CD4-positive, CD25-positive, alpha-beta regulatory T cell (primary cell): ENCODE measurements around the gene MMP28. TPM values are rescaled to one million over a fixed set of nuclear protein-coding genes. Genes with fewer than 3 reads are reported as not detected.

ENCODE experiments used
- ATAC-seq, 2 donors: fragments of 150-1000 bp; cut with Tn5 transposase; one replicate each; pipeline ENCODE4 v1.10.0; 2021; ENCODE audit warnings: low read depth in 2 of 2, moderate number of reproducible peaks in 2 of 2, moderate library complexity in 1 of 2
- DNase-seq, 3 donors: peaks; one replicate each; pipeline versions ENCODE4 v3.0.0 to v3.0.0-alpha.2; 2012 to 2022; ENCODE audit warnings: mixed read lengths in 1 of 3
- H3K27ac ChIP-seq: one replicate; pipeline ENCODE4 v1.7.0; 2013; ENCODE audit warnings: mild to moderate bottlenecking, low read length; ENCODE audit not compliant: insufficient read depth, poor library complexity, severe bottlenecking
- H3K27me3 ChIP-seq: one replicate; pipeline ENCODE4 v1.7.0; 2013; ENCODE audit warnings: low read length; ENCODE audit not compliant: control insufficient read depth, insufficient read depth
- H3K36me3 ChIP-seq: one replicate; pipeline ENCODE4 v1.7.0; 2013; ENCODE audit warnings: mild to moderate bottlenecking, low read length, moderate library complexity; ENCODE audit not compliant: control insufficient read depth, insufficient read depth
- H3K4me1 ChIP-seq: 2 replicates; pipeline ENCODE4 v1.7.0; 2013; ENCODE audit warnings: mild to moderate bottlenecking, low read length; ENCODE audit not compliant: insufficient read depth, control insufficient read depth, poor library complexity, severe bottlenecking
- H3K4me3 ChIP-seq: one replicate; pipeline ENCODE4 v1.7.0; 2013; ENCODE audit warnings: low read depth, mild to moderate bottlenecking, low read length, moderate library complexity
- H3K9me3 ChIP-seq, 2 experiments: 1 replicate in 1 of 2; 2 replicates in 1 of 2; pipeline ENCODE4 v1.7.0; 2013; ENCODE audit warnings: low read length in 2 of 2, mild to moderate bottlenecking in 1 of 2, moderate library complexity in 1 of 2; ENCODE audit not compliant: control insufficient read depth in 2 of 2
- H3K27ac Mint-ChIP-seq, 3 donors: one replicate each; pipeline ENCODE4 v1.8.0; 2020 to 2022; ENCODE audit warnings: mild to moderate bottlenecking in 3 of 3, mixed read lengths in 3 of 3, moderate library complexity in 2 of 3
- H3K27me3 Mint-ChIP-seq: one replicate; pipeline ENCODE4 v1.8.0; 2022; ENCODE audit warnings: mild to moderate bottlenecking, mixed read lengths
- H3K36me3 Mint-ChIP-seq: one replicate; pipeline ENCODE4 v1.8.0; 2020; ENCODE audit warnings: mixed read lengths
- H3K4me1 Mint-ChIP-seq, 4 donors: one replicate each; pipeline ENCODE4 v1.8.0; 2020 to 2022; ENCODE audit warnings: mixed read lengths in 4 of 4, mild to moderate bottlenecking in 1 of 4
- H3K4me3 Mint-ChIP-seq, 4 donors: one replicate each; pipeline ENCODE4 v1.8.0; 2020 to 2022; ENCODE audit warnings: mild to moderate bottlenecking in 4 of 4, mixed read lengths in 4 of 4, moderate library complexity in 3 of 4
- H3K9me3 Mint-ChIP-seq, 7 donors: one replicate each; pipeline ENCODE4 v1.8.0; 2020 to 2022; ENCODE audit warnings: mixed read lengths in 7 of 7, mild to moderate bottlenecking in 3 of 7, moderate library complexity in 2 of 7
- polyA plus RNA-seq, 4 donors: library from polyadenylated mRNA; unstranded; fragments of 300-500 nt; fragmentation: Illumina TruSeq; gene quantifications; one replicate each; pipeline ENCODE4 v1.2.3, GENCODE V29; 2021
- total RNA-seq: library from RNA; stranded (reverse); gene quantifications from one replicate; pipeline ENCODE4 v1.2.3, GENCODE V29; 2022

Gene MMP28
- total and polyA plus RNA-seq, 5 donors from 2014 or later: 0.80 to 4.3 (median 2.7) TPM; not detected in 2

DNA sequence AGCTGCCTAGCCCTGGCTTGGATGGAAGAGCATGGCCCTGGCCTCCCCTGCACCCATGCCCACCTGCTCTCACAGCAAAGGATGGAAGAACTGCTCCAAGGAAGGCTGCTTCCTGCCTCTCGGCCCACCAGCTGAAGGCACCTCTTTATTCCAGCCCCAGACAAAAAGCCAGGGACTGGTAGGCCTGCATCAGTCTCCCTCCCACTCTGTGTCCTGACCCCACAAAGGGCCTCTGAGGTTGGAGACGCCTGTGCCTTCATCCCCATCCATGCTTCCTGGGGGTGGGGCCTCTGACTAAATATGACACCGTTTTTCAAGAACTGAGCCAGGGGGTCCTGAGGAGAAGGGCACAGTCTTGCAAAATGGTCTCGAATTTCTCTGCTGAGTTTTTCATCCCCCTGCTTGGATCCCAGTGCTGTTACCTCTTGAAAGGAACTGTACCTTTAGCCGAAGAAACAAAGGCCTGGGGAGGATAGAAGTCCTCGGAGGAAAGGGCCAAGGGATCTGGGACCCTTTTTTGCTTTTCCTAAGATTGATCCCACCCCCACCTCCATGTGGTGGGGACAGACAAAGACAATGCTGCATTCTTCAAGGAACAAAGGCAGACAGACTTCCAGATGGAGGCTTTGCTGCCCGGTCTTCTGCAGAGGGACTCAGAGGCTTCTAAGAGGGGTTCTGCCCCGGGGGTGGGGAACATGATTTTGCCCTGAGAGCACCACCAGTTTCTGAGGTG, 29.5 kb downstream of the MMP28 start:
- peak overlapping the region in 2 of 4 donors; percentile 73 to 95 for H3K4me3 Mint-ChIP-seq
- H3K27me3 Mint-ChIP-seq: peaks cover 23% of the 10 kb centered on the region
- ATAC-seq: no peak
- H3K4me1 Mint-ChIP-seq: peaks cover 0 to 8% (median 3%) of the 10 kb centered on the region in 4 donors
- no peaks in the 10 kb centered on the region for H3K36me3 Mint-ChIP-seq
- H3K9me3 Mint-ChIP-seq: no peaks in the 10 kb centered on the region
- Histone ChIP-seq H3K36me3 (no peaks in the 10 kb centered on the region), H3K4me3 (no peak overlapping the region), H3K4me1 (peaks cover 11% of the 10 kb centered on the region), H3K27me3 (no peaks in the 10 kb centered on the region), H3K9me3 (no peaks in the 10 kb centered on the region), H3K27ac (no peak overlapping the region)
- H3K27ac Mint-ChIP-seq: no peak overlapping the region
- no peak for DNase-seq

DNA sequence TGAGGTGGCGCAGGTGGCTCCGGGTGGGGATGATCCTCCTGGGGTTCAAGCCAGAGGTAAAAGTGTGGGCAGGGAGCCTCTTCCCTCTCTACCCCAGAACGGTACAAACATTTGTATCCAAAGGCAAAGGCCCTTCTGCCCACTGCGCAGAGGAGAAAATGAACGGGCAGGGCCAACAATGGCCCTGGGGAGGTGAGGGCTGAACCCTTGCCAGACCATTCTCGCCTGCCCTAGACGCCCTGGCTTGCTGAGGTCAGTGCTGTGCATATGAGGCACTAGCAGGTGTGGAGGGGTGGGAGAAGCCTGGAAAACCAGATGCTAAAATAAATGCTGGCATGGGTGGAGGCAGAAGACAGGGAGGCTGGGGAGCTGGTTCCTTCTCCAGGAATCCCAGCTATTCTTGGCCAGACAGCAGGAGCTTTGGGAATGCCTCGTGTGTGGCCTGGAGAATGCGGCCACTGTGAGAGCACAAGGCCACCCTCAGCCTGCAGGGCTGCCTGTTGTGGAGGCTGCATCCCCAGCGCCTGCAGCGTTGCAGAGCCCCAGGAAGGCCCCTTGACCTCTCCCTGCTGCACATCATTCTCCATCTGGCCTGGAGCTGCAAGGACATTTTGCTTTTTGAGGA, 30.2 kb downstream of the MMP28 start:
- Mint-ChIP-seq H3K4me3 (peak overlapping the region in 3 of 4 donors; percentile 91 to 95 (median 91)), H3K9me3 (no peaks in the 10 kb centered on the region), H3K27me3 (peaks cover 23% of the 10 kb centered on the region), H3K36me3 (peaks cover 1% of the 10 kb centered on the region), H3K4me1 (peaks cover 0 to 9% (median 3%) of the 10 kb centered on the region in 4 donors), H3K27ac (peak overlapping the region in 2 of 3 donors; percentile 73 to 83)
- DNase-seq (no peak), ATAC-seq (no peak)
- no peaks in the 10 kb centered on the region for H3K36me3 ChIP-seq
- H3K4me1 ChIP-seq: peaks cover 11% of the 10 kb centered on the region
- no peak overlapping the region for H3K4me3 ChIP-seq
- H3K27ac ChIP-seq: no peak overlapping the region
- H3K27me3 ChIP-seq: no peaks in the 10 kb centered on the region
- H3K9me3 ChIP-seq: no peaks in the 10 kb centered on the region

DNA sequence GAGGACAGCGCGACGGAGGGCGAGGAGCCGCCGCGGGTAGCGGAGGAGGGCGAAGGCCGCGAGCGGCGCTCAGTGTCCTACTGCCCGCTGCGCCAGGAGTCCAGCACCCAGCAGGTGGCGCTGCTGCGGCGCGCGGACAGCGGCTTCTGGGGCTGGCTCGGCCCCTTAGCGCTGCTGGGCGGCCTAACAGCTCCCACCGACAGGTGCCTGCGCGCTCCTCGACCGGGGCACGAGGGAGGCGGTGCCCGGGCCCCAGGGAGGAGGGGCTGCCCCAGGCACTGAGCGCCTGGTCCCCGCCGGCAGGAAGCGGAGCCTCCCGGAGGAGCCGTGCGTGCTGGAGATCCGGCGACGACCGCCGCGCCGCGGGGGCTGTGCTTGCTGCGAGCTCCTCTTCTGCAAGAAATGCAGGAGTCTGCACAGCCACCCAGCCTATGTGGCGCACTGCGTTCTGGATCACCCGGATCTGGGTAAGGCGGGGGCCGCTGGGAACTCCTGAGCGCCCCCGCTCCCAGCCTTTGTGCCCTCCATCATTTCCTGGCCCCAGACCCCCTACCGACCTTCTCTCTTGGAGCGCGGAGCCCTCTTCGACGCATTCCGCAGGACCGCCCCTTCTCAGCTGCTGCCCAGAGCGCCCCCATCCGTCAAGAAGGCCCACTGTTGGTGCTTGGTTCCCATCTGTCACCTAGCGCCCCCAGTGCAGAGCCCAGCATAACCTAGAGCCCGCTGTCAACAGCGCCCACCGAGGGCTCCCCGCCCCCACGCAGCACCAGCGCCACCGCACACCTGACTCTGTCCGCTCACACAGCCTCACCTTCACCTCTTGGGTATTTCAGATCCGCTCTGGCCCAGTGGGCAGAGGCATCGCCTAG, 31.1 kb downstream of the MMP28 start:
- peak; percentile 84 to 86 for ATAC-seq
- no peaks in the 10 kb centered on the region for H3K9me3 Mint-ChIP-seq
- peaks cover 3% of the 10 kb centered on the region for H3K36me3 Mint-ChIP-seq
- no peaks in the 10 kb centered on the region for H3K9me3 ChIP-seq
- peaks cover 23% of the 10 kb centered on the region for H3K27me3 Mint-ChIP-seq
- peaks cover 11% of the 10 kb centered on the region for H3K4me1 ChIP-seq
- peaks cover 0 to 9% (median 3%) of the 10 kb centered on the region in 4 donors for H3K4me1 Mint-ChIP-seq
- H3K27ac ChIP-seq: peak overlapping the region; percentile 47
- peak; percentile 76 to 91 (median 81) for DNase-seq
- H3K4me3 Mint-ChIP-seq: peak overlapping the region; percentile 91 to 98 (median 93)
- no peaks in the 10 kb centered on the region for H3K36me3 ChIP-seq
- H3K27ac Mint-ChIP-seq: peak overlapping the region; percentile 71 to 83 (median 73)
- H3K27me3 ChIP-seq: no peaks in the 10 kb centered on the region
- no peak overlapping the region for H3K4me3 ChIP-seq

DNA sequence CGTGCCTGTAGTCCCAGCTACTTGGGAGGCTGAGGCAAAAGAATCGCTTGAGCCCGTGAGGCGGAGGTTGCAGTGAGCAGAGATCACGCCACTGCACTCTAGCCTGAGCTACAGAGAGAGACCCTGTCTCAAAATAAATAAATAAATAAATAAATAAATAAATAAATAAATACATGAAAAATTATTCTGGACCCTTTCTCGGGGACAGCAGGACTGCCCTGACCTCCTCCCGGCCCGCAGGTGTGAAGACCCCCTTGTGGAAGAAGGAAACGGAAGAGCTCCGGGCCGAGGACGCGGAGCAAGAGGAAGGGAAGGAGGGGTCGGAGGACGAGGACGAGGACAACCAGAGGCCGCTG, 31.7 kb downstream of the MMP28 start:
- Histone ChIP-seq H3K27me3 (no peaks in the 10 kb centered on the region), H3K27ac (no peak overlapping the region), H3K36me3 (no peaks in the 10 kb centered on the region), H3K4me3 (no peak overlapping the region), H3K4me1 (peaks cover 11% of the 10 kb centered on the region), H3K9me3 (no peaks in the 10 kb centered on the region)
- Mint-ChIP-seq H3K9me3 (no peaks in the 10 kb centered on the region), H3K4me3 (peak overlapping the region in 3 of 4 donors; percentile 91 to 95 (median 91)), H3K27ac (peak overlapping the region in 1 of 3 donors; percentile 66), H3K4me1 (peaks cover 0 to 9% (median 3%) of the 10 kb centered on the region in 4 donors), H3K27me3 (peaks cover 23% of the 10 kb centered on the region), H3K36me3 (peaks cover 3% of the 10 kb centered on the region)
- no peak for DNase-seq
- ATAC-seq: no peak

DNA sequence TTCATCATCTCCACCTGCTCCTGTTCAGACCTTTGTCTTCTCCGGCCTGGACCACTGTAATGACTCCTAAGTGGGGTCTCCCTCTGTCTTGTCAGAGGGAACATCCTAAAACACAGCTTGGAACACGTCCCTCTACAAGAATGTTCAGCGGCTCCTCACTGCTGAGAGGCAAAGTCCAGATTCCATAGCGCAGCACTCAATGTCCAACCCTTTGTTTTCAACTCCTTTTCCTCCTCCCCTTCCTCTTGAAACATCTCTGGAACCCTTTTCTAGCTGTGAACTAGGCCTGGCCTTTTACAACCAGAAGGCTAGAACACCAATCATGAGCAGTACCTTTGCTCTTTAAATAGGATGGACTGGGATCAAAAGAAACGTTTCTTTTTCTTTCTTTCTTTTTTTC, 33.8 kb downstream of the MMP28 start:
- no peaks in the 10 kb centered on the region for H3K36me3 ChIP-seq
- peaks cover 16% of the 10 kb centered on the region for H3K27me3 Mint-ChIP-seq
- ATAC-seq (no peak), DNase-seq (no peak)
- peak overlapping the region in 1 of 4 donors; percentile 50 for H3K4me3 Mint-ChIP-seq
- no peak overlapping the region for H3K27ac Mint-ChIP-seq
- peaks cover 11% of the 10 kb centered on the region for H3K4me1 ChIP-seq
- H3K27me3 ChIP-seq: no peaks in the 10 kb centered on the region
- H3K36me3 Mint-ChIP-seq: peaks cover 3% of the 10 kb centered on the region
- no peaks in the 10 kb centered on the region for H3K9me3 ChIP-seq
- H3K27ac ChIP-seq: no peak overlapping the region
- no peak overlapping the region for H3K4me3 ChIP-seq
- peaks cover 0 to 9% (median 3%) of the 10 kb centered on the region in 4 donors for H3K4me1 Mint-ChIP-seq
- H3K9me3 Mint-ChIP-seq: no peaks in the 10 kb centered on the region

DNA sequence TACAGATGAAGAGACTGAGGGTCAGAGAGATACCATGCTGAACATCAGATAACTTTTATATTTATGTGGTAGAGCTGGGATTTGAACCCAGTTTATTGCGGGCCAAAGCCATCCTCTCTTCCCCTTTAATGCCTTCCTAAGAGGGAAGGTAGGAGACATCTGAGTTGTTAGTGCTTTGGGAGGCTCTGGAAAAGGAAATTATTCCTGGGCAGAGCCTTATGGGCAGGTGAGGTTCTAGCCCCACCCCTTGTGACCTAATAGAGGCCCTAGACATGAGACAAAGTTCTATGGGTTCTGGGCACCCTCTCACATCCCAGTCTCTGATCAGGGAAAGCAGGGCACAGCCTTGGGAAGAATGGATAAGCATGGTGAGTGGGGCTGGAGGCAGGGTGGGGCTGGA, 34.9 kb downstream of the MMP28 start, which contains the start of gene C17orf50:
TSS of gene C17orf50 (plus strand) at position 301 of the 400 bp plus-strand sequence. CDS start at position 356, 55 bp downstream.
- ATAC-seq: no peak
- H3K4me1 Mint-ChIP-seq: peaks cover 0 to 9% (median 3%) of the 10 kb centered on the region in 4 donors
- no peak for DNase-seq
- Histone ChIP-seq H3K36me3 (no peaks in the 10 kb centered on the region), H3K27ac (no peak within 1 kb of the TSS), H3K4me3 (no peak within 1 kb of the TSS), H3K27me3 (no peaks in the 10 kb centered on the region), H3K9me3 (no peaks in the 10 kb centered on the region), H3K4me1 (peaks cover 11% of the 10 kb centered on the region)
- no peak within 1 kb of the TSS for H3K27ac Mint-ChIP-seq
- peaks cover 3% of the 10 kb centered on the region for H3K36me3 Mint-ChIP-seq
- H3K9me3 Mint-ChIP-seq: no peaks in the 10 kb centered on the region
- H3K4me3 Mint-ChIP-seq: peak within 1 kb of the TSS in 1 of 4 donors; percentile 50
- H3K27me3 Mint-ChIP-seq: peaks cover 16% of the 10 kb centered on the region

DNA sequence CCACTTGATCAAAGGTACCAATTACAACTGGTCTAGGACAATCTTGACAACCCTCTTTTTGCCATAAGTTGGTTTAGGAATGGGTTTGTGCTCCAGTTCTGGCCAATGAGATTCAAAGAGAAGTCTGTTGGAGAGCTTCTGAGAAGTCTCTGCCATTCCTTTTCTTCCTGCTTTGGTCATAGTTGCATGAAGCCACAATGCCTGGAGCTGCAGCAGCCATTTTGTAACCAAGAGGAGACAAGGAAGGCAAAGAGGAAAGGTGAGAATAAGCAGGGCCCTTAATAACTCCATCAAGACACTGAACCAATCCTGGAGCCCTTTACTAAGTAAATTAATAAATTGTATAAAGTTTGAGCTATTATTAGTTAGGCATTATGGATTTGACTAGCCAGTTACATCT, 38.2 kb downstream of the MMP28 start:
- H3K4me1 ChIP-seq: no peaks in the 10 kb centered on the region
- DNase-seq (no peak), ATAC-seq (no peak)
- H3K27ac Mint-ChIP-seq: no peak overlapping the region
- H3K36me3 ChIP-seq: no peaks in the 10 kb centered on the region
- H3K4me1 Mint-ChIP-seq: peaks cover 0 to 2% (median 0%) of the 10 kb centered on the region in 4 donors
- H3K27me3 ChIP-seq: no peaks in the 10 kb centered on the region
- H3K4me3 Mint-ChIP-seq: no peak overlapping the region
- no peaks in the 10 kb centered on the region for H3K9me3 Mint-ChIP-seq
- no peaks in the 10 kb centered on the region for H3K9me3 ChIP-seq
- no peak overlapping the region for H3K4me3 ChIP-seq
- H3K27ac ChIP-seq: no peak overlapping the region
- H3K27me3 Mint-ChIP-seq: peaks cover 20% of the 10 kb centered on the region
- peaks cover 3% of the 10 kb centered on the region for H3K36me3 Mint-ChIP-seq
